ENCODE results near the gene DHCR24.

- TF ChIP-seq, protein P1, sequence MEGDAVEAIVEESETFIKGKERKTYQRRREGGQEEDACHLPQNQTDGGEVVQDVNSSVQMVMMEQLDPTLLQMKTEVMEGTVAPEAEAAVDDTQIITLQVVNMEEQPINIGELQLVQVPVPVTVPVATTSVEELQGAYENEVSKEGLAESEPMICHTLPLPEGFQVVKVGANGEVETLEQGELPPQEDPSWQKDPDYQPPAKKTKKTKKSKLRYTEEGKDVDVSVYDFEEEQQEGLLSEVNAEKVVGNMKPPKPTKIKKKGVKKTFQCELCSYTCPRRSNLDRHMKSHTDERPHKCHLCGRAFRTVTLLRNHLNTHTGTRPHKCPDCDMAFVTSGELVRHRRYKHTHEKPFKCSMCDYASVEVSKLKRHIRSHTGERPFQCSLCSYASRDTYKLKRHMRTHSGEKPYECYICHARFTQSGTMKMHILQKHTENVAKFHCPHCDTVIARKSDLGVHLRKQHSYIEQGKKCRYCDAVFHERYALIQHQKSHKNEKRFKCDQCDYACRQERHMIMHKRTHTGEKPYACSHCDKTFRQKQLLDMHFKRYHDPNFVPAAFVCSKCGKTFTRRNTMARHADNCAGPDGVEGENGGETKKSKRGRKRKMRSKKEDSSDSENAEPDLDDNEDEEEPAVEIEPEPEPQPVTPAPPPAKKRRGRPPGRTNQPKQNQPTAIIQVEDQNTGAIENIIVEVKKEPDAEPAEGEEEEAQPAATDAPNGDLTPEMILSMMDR (conservative IDR thresholded peaks at IDR 0.05 in 1 of 2, IDR thresholded peaks at IDR 0.05 in 1 of 2; ENCODE audit: extremely low read depth in 1 of 2, insufficient read depth in 1 of 2, low read depth in 1 of 2, low read length in 2 of 2): no peak
- TF ChIP-seq EZH2 (IDR thresholded peaks at IDR 0.05; ENCODE audit: borderline replicate concordance, low read length): no peak
Observed at GRCh38 chr1:54805466-54805865, 81.5 kb downstream of the DHCR24 start.

Measured in mammary epithelial cell (primary cell).